ENCODE data around the gene ADAMTS16.
A peak's percentile ranks its signal among the peaks of the same experiment; 100 is the strongest.

ADAMTS16 gene

GRCh38 chr5:5293029-5293428 is 152.9 kb downstream of the ADAMTS16 start:
- no peak for DNase-seq

DNA sequence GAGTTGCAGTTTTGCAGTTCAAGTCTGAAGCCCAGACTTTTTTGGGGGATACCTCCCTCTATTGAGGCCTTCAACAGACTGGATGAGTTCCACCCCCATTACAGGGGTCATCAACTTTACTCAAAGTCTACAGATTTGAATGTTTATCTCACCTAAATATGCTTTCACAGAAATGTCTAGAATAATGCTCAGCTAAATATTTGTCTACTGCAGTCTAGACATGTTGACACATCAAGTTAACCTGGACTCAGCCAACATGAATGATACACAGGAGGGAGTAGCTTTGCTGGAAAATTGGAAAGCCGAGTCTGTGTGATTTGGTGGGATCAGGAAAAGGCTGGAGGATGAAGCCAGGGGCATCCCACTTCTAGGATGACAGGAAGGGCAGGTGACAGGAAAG is 154.3 kb downstream of the ADAMTS16 start:
- no peak for DNase-seq

DNA sequence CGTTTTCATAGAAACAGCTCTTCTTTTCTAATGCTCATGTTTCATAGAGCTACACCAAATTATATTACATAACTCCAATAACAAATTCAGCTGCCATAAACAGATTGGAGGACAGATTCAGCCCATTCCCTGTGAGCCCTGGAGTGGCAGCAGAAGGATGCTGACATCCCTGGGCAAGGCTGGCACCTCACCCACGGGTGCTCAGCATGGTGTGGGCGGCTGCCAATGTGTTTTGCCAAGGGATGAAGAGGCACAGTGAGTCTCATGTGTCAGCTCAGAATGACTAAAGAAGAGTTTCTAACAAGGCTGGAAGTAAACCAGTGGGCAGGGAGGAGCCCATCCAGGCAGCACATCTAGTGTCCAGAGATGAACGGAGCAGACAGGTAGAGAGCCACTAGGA is 155.2 kb downstream of the ADAMTS16 start:
- DNase-seq = no peak

GRCh38 chr5:5296051-5296450 is 155.9 kb downstream of the ADAMTS16 start:
- DNase-seq = no peak

DNA sequence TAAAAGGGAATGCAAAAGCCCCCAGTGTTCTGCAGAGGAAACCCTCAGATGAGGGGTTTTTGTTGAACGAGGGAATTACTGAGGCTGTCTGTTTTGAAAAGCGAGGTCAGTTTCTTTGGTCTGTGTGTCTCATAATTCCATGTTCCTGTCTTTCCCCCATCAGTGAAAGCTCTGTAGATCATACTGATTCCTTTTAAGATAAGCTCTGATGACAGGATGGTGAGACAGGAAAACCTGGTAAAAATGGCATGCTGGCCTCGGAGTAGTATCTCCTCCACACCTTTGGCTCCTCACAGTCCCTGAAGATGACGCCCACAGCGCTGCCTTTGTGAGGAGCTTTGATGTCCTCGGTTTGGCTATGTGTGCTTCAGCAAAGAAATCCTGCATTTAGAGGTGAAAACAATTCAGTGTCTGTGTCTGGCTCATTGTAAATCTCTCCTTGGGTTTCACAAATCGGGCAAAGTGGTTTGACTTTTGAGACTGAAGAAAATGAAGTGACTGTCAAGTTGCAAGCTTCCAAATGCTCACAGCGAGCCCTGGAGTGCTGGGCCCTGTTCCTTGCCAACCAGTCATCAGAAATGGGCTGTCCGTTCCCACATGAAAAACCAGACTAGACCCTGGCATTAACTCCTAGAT is 157.4 kb downstream of the ADAMTS16 start:
- peak; percentile 29 for DNase-seq

DNA sequence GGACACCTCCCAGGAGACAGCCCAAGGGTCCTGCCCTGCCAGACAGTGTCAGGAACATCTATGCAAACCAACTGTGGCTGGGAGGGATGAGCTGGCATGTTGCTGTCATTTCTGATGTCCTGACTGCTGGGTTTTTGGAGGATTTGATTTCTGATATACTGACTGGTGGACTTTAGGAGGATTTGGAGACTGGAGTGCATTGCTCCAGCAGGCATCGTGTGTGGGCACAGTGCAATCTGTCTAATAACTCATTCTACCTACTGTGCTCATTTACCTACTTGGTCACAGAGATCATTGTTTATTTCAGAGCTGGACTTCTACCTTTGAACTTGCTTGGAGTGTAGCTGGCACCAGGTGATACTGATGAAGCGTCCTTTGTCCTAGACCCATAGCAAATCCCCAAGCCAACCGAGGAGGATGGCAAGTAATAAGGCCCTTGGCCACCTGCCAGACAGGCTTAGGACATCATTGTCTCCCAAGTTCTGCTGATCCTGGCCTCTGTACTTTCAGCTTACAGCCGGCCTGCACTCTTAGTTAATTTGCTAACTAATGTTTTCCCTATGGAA is 158.0 kb downstream of the ADAMTS16 start:
- DNase-seq = peak; percentile 70

GRCh38 chr5:5298841-5299541 is 158.9 kb downstream of the ADAMTS16 start:
- DNase-seq = peak; percentile 0

GRCh38 chr5:5301176-5301575 is 161.0 kb downstream of the ADAMTS16 start:
- no peak for DNase-seq

DNA sequence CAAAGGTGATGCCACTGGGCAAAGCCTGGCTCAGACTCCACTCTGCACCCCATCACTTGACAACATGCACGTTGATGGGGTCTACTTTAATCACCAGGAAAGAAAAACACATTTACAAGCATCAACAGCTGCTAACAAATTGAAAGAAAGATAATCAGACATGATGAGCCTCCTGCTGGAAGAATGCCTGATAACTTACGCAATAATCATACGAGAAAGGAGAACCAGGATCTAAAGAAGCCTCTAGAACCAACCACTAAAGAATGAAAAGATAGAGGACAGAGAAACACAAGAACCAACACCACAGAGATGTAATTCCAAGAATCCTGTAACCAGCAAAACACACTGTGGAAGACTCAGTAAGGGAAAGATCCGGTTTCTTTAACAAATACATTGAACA is 162.1 kb downstream of the ADAMTS16 start:
- no peak for DNase-seq

GRCh38 chr5:5303242-5303641 is 163.1 kb downstream of the ADAMTS16 start:
- DNase-seq = no peak

GRCh38 chr5:5304361-5305020 is 164.4 kb downstream of the ADAMTS16 start:
- no peak for DNase-seq

GRCh38 chr5:5306696-5307095 is 166.6 kb downstream of the ADAMTS16 start:
- no peak for DNase-seq

GRCh38 chr5:5308319-5308718 is 168.2 kb downstream of the ADAMTS16 start:
- no peak for DNase-seq

DNA sequence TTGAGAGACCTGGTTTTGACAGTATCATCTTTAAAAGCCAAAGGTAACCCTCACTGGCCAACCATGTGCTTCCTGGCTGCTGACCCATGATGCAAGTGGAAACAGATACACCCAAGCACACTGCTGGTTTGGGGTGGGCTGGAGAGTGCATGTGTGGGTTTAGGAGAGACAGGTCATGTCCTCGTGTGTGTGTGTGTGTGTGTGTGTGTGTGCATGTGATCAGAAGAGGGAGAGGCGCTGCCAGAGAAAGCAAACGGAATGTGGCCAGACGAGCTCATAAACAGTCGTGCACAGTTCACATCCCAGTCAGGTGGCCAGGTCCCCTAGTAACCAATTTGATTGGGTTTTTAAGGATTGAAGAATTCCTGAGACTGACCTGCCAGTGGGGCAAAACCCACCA is 169.5 kb downstream of the ADAMTS16 start:
- no peak for DNase-seq

DNA sequence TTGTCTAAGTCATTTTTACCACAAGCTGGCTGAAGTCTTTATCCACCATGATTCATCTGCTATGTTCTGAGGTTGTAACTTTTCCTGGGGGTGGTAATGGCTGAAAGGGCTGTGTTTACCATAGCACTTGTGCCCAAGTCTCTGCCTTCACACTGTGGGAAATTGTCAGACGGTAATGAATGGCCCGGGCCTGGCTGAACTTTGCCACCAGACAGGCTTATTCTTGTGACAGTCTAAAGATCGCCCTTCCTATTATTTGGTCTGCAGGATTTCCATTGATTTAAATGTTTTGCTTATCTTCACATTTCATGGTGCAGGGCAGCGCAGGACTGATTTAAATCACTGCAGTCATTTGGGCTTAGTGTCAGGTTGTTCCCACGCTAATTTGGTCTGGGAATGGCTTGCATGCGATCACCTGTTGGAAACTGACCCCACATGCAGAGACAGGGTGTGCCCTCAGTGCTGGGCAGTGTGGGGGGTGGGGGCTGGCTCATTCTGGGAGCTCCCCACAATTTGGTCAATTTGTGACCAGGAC is 173.0 kb downstream of the ADAMTS16 start:
- DNase-seq = no peak

GRCh38 chr5:5314166-5314565 is 174.0 kb downstream of the ADAMTS16 start:
- no peak for DNase-seq

DNA sequence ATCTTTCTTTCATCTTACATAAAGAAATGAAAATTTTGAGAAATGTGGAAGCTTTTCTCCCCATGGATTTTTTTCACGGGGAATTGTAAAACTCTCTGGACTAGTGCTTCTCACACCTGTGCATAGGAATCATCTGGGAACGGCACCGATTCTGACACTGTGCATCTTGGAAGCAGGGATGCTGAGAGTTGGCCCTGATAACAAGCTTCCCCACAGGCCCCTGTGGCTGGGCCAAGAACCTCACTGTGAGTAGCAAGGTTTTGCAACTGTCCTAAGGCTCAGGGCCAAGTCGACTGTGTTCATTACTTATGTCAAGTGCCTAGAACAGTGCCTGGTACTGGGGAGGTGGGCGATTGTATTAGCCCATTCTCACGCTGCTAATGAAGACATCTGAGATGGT is 174.5 kb downstream of the ADAMTS16 start:
- no peak for DNase-seq

GRCh38 chr5:5315068-5315980 is 175.2 kb downstream of the ADAMTS16 start:
- DNase-seq = no peak

GRCh38 chr5:5316334-5316733 is 176.2 kb downstream of the ADAMTS16 start:
- no peak for DNase-seq

GRCh38 chr5:5317976-5318375 is 177.8 kb downstream of the ADAMTS16 start:
- no peak for DNase-seq

DNA sequence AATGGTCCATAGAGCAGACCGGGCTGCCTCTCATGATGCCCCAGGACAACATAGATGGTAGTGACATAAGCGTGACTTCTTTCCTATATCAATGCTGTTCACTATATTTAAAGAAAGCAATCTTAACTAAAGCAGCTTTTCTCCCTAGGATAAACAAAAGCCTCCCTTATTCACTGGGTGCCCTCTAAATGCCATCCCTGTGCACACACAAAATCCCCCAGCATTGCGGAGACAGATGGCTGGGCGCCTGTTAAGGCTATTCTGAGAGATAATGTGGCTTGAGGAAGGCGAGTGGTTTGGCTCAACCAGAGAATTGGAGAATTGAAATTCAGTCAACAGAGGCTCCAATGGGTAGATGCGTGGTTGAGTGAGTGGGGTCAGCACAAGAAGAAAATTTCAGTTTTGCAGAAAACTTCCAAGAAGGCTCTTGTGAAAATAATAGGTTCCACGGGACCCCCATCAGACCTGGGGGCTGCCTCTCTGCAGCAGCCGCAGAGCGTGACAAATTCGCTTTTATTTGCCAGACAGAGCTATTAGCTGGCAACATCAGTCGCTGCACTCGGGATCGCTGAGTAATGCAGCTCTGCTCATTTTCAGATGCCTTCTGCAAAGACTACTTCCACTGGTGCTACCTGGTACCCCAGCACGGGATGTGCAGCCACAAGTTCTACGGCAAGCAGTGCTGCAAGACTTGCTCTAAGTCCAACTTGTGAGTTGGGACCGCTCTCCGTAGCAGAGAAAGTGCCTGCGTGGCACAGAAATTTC is 178.5 kb downstream of the ADAMTS16 start:
- no peak for DNase-seq

Measured in NCI-H526 treated with DMSO at 0.1 percent for 48 hours (cell line).